ENCODE measurements around the gene BRMS1. TPM values are rescaled to one million over a fixed set of nuclear protein-coding genes. Genes with fewer than 3 reads are reported as not detected.

Gene BRMS1
- total RNA-seq, 1 donor from 2014 or later: 56.9 TPM

- CTCF ChIA-PET: interaction anchor here (0.7 to 1.7 kb wide), 3 partner anchors 23 to 244 kb away, joined by 3 to 10 read pairs (median 3); no protein-coding TSS in a partner anchor
- POLR2A ChIA-PET: interaction anchor here (0.6 to 4.0 kb wide), 23 partner anchors 9 to 793 kb away, joined by 3 to 42 read pairs (median 6); partner anchors contain the start of genes BRMS1, CCDC85B, CD248 and CNIH2
- H3K4me1 Mint-ChIP-seq: peaks cover 31% of the 10 kb centered on the region
- peak; percentile 95 for ATAC-seq (ENCODE audit: low read depth)
- no peak for TF ChIP-seq CTCF (IDR thresholded peaks at IDR 0.05)
- peak within 1 kb of the TSS; percentile 90 for H3K27ac Mint-ChIP-seq
- H3K27me3 Mint-ChIP-seq: peaks cover 17% of the 10 kb centered on the region
- peak within 1 kb of the TSS; percentile 89 for H3K4me3 Mint-ChIP-seq
- intact Hi-C loops (cut with micrococcal nuclease): loop anchor here (1.0 to 2.0 kb wide), 4 partner anchors 21 to 177 kb away; partner anchors contain the start of genes PELI3 and RAB1B
- DNase-seq: peak; percentile 93
- H3K9me3 Mint-ChIP-seq: no peaks in the 10 kb centered on the region
- peaks cover 19% of the 10 kb centered on the region for H3K36me3 Mint-ChIP-seq (ENCODE audit: low read depth)
Measured at GRCh38 chr11:66288671-66289547, 56.0 kb downstream of the BRMS1 start, which contains the start of gene YIF1A. TSS of gene YIF1A (minus strand) at chr11:66289143. CDS start at chr11:66288985, 158 bp downstream.

- H3K36me3 Mint-ChIP-seq (ENCODE audit: low read depth): peaks cover 19% of the 10 kb centered on the region
- peak overlapping the region; percentile 89 for H3K4me3 Mint-ChIP-seq
- peaks cover 33% of the 10 kb centered on the region for H3K4me1 Mint-ChIP-seq
- H3K27ac Mint-ChIP-seq: peak overlapping the region; percentile 83
- no peak for TF ChIP-seq CTCF (IDR thresholded peaks at IDR 0.05)
- H3K9me3 Mint-ChIP-seq: no peaks in the 10 kb centered on the region
- ATAC-seq (ENCODE audit: low read depth) (no peak), DNase-seq (no peak)
- ChIA-PET CTCF (interaction anchor here (1.4 to 1.7 kb wide), 2 partner anchors 24 to 243 kb away, joined by 3 to 10 read pairs; no protein-coding TSS in a partner anchor), POLR2A (interaction anchor here (0.6 to 4.0 kb wide), 11 partner anchors 11 to 429 kb away, joined by 3 to 42 read pairs (median 7); partner anchors contain the start of genes BRMS1, CNIH2, PELI3 and RAB1B)
- peaks cover 11% of the 10 kb centered on the region for H3K27me3 Mint-ChIP-seq
- intact Hi-C loops (cut with micrococcal nuclease): loop anchor here (2.0 kb wide), 1 partner anchor 41 kb away; no protein-coding TSS in a partner anchor
Measured at GRCh38 chr11:66287889-66288670, 56.8 kb downstream of the BRMS1 start.

Other genes starting within 250 kb of the BRMS1 start
- gene KLC2, start 87.4 kb downstream of the BRMS1 start, total RNA-seq: 37.0 and 45.6 TPM in 2 replicates
- gene RAB1B, start 76.5 kb downstream of the BRMS1 start, total RNA-seq: 115 and 118 TPM in 2 replicates
- 0.93 and 1.0 TPM in 2 replicates for gene CNIH2, start 66.9 kb downstream of the BRMS1 start, total RNA-seq
- gene YIF1A, start 56.0 kb downstream of the BRMS1 start, total RNA-seq: 53.4 and 62.6 TPM in 2 replicates
- not detected in 2 replicates for gene TMEM151A, start 53.2 kb downstream of the BRMS1 start, total RNA-seq
- gene CD248, start 28.1 kb downstream of the BRMS1 start, total RNA-seq: 0.22 TPM in 1 of 2 replicates, not detected in the other
- 0.76 and 0.98 TPM in 2 replicates for gene RIN1, start 8.7 kb downstream of the BRMS1 start, total RNA-seq
- 1.9 TPM in 2 replicates for gene B4GAT1, start 2.5 kb upstream of the BRMS1 start, total RNA-seq
- gene SLC29A2, start 26.7 kb upstream of the BRMS1 start, total RNA-seq: 13.5 and 17.1 TPM in 2 replicates
- gene NPAS4, start 75.9 kb upstream of the BRMS1 start, total RNA-seq: not detected in 2 replicates
- gene MRPL11, start 93.7 kb upstream of the BRMS1 start, total RNA-seq: 62.6 and 74.3 TPM in 2 replicates
- gene PELI3, start 121.8 kb upstream of the BRMS1 start, total RNA-seq: 8.5 and 9.1 TPM in 2 replicates
- 62.2 and 63.3 TPM in 2 replicates for gene DPP3, start 135.3 kb upstream of the BRMS1 start, total RNA-seq
- gene BBS1, start 165.5 kb upstream of the BRMS1 start, total RNA-seq: 30.5 and 38.8 TPM in 2 replicates
- 14.6 and 19.0 TPM in 2 replicates for gene ZDHHC24, start 200.9 kb upstream of the BRMS1 start, total RNA-seq
- gene ACTN3, start 201.8 kb upstream of the BRMS1 start, total RNA-seq: 0.10 TPM in 1 of 2 replicates, not detected in the other
- gene CTSF, start 223.5 kb upstream of the BRMS1 start, total RNA-seq: 2.0 and 3.6 TPM in 2 replicates
- 0.22 and 0.31 TPM in 2 replicates for gene CCDC87, start 248.0 kb upstream of the BRMS1 start, total RNA-seq
- 59.0 and 65.3 TPM in 2 replicates for gene CCS, start 248.1 kb upstream of the BRMS1 start, total RNA-seq